ENCODE data around the gene KLHDC9.

Gene KLHDC9

DNA sequence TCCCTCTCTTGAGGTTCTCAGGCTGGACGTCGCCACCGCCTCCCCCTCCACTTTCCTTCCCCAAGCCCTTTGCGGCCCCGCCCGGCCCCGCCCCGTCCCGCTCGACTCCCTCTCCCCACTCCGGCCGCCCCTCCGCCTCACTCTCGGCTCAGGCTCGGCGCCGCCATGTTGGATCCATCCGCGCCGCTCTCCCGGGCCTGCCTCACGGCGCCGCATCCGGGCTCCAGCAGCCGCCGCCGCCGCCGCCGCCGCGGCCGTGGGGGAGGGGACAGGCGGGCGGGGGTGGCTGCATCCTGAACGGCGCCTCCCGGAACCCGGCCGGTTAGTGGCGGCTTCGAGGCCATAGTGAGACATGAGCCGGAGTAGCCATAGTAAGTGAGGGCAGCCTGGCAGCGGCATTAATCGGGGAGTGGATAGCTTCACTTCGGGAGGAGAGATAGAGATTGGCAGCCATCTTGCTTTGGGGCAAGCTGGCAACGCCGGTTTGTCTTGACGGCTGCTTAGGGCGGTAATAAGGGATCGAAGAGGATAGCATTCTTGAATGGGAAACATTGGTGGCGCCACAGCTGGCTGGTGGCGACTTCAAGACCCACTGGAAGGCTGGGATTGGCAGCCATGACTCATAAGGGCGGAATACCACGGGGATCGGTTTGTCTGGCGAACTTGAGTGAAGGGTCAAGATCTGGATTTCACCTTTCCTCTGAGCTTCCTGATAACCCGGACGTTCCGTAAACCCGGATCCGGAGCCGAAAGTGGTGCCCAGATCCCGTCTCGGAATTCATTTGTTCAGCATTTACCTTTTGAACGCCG is 34.5 kb downstream of the KLHDC9 start, which contains the start of gene DEDD:
TSS of gene DEDD (minus strand) at position 258 of the 810 bp plus-strand sequence. CDS start 8,205 bp downstream, outside the sequence.
- peak; percentile 96 for DNase-seq (ENCODE audit: low spot score)

DNA sequence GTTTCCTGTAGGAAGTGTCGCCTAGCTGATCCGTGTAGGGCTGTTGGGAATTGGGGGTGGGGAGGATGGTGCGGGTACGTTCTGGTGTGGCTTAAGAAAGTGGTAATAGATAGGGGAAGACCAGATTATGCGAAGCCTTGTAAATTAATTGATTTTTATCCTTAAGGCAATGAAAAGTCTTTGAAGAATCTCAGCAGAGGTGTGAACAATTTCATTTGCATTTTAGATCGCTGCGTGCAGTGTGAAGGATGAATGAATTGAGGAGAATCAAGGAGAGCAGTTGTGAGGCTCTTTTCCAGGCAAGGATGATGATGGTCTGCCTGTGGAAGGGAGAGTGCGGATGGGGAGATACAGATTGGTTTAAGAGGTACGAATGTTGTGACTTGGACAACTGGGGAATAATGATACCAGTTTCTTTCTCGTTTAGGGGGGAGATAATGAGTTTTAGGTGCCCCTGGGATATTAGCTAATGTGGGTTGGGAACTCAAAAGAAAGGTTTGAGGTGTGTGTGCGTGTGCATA is 35.1 kb downstream of the KLHDC9 start:
- no peak for DNase-seq (ENCODE audit: low spot score)

DNA sequence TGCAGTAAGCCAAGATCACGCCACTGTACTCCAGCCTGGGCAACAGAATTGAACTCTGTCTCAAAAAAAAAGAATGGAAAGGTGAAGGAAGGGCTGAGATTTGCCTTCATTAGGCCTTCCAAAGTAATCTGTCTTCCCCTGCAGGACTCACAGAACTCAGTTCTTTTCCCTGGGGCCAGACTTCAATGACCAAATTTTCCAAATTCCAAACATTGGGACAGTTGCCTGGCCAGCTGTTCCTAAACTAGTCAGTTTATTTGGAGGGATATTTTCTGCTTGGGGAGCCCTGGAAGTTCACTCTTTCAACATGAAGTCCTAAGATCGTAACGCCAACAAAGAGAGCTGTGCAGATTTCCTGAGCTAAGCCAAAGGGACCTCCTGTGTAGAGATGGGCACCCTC is 39.7 kb downstream of the KLHDC9 start:
- DNase-seq (ENCODE audit: low spot score) = no peak

DNA sequence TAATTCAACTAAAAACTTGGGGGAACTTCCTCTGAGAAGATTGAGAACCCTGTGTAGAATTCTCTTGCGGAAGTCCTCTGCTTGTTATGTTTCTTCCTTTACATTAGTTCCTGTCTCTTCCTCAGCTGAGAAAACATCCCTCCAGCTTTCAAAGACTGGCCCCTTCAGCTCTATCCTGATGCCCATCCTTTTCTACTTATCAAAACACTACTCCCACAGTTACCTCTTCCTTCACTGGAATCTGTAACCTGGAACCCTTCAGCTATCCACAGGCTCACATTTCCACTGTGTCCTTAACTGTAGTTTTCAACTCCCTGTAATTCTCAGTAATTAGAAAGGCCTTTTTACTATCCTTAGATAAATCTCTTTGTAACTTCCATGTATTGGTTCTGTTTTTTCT is 40.3 kb downstream of the KLHDC9 start:
- no peak for DNase-seq (ENCODE audit: low spot score)

DNA sequence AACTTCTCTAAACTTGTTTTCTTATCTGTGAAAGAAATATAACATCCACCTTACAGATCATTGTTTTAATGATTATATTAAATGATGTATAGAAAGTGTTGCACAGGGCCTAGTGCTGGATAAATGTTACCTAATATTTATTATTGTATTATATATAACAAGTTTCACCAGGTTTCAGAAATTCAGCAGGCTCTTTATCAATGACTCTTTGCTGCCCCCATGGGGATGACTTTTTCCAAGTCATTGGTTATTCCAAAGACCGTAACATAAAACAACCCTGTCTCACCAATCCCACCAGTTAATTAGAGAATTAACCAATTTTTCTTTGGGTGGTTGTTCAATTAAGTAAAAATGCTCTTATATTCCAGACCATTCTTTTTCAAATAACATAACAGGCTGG is 41.6 kb downstream of the KLHDC9 start:
- no peak for DNase-seq (ENCODE audit: low spot score)

DNA sequence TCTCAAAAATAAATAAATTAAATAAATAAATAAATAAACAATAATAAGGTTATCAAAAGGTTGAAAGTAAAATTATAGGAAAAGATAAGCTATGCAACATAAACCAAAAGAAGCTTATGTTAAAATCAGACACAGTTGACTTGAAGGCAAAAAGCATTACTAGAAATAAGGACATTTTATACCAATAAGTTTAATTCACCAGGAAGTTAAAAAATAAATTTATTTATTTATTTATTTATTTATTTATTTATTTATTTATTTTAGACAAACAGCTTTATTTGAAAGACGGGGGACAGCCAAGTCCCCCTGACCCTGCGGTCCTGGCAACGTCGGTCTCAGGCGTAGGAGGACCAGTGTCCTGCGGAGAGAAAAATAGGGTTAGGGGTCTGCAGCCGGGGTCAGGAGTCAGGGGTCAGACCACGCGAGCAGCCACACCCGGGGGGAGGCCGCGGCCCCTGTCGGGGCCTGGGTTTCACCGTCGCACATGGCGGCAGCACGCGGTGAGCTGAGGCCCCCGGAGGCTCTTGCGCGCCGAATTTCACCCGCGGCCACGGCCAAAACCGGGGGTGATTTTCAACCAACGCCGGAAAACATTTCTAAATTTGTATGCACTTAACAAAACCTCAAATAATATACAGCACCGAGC is 42.7 kb downstream of the KLHDC9 start:
- no peak for DNase-seq (ENCODE audit: low spot score)

DNA sequence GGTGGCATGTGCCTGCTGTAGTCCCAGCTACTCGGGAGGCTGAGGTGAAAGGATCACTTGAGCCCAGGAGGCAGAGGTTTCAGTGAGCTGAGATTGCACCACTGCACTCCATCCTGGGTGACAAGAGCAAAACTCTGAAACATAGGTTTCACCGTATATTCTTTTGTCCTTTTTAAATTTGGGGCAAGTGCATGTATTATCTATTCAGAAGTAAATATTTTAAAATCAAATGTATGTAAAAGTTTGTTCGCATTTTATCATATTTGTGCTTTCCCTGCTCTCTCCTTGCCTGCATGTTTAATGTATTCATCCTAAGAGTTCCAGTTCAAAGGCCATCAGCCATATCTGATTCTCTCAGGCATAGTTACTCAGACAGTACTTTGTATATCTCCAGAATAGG is 47.7 kb downstream of the KLHDC9 start:
- DNase-seq (ENCODE audit: low spot score) = no peak

Measured in left forelimb (tissue), 1 donor.